Naive thymus-derived CD4-positive, alpha-beta T cell (primary cell): Measurements from ENCODE around the gene ST6GALNAC3. TPM values are rescaled to one million over a fixed set of nuclear protein-coding genes. Genes with fewer than 3 reads are reported as not detected.

Experiments used
- ATAC-seq: fragments of 150-1000 bp; cut with Tn5 transposase; 2 replicates; pipeline ENCODE4 v1.10.0; 2021; ENCODE audit warnings: mild to moderate bottlenecking, moderate library complexity
- CTCF ChIA-PET: fragments of 350-600 bp; sonication (Branson Sonifier 250); formaldehyde crosslinking; loops from one replicate; lab custom pipeline; 2021; ENCODE audit warnings: antibody characterized with exemption; lab: Charles Lee
- POLR2A ChIA-PET: fragments of 350-600 bp; sonication (Branson Sonifier 250); formaldehyde crosslinking; loops from one replicate; lab custom pipeline; 2021; ENCODE audit warnings: antibody characterized with exemption, inconsistent platforms; lab: Charles Lee
- DNase-seq, 9 donors: peaks; one replicate each; pipeline versions ENCODE4 v3.0.0 to v3.0.0-alpha.2; 2020 to 2022; ENCODE audit warnings: mixed read lengths in 1 of 9
- H3K27ac ChIP-seq: one replicate; pipeline ENCODE4 v1.7.0; 2013; ENCODE audit warnings: mild to moderate bottlenecking, low read depth, low read length, moderate library complexity
- H3K27me3 ChIP-seq, 2 donors: one replicate each; pipeline ENCODE4 v1.7.0; 2013; ENCODE audit warnings: low read length in 2 of 2, mild to moderate bottlenecking in 2 of 2, moderate library complexity in 2 of 2; ENCODE audit not compliant: control insufficient read depth in 2 of 2, insufficient read depth in 2 of 2
- H3K36me3 ChIP-seq, 3 experiments: 1 replicate in 2 of 3; 2 replicates in 1 of 3; pipeline ENCODE4 v1.7.0; 2013; ENCODE audit warnings: low read length in 3 of 3, mild to moderate bottlenecking in 3 of 3, moderate library complexity in 1 of 3; ENCODE audit not compliant: insufficient read depth in 3 of 3, control insufficient read depth in 2 of 3
- H3K4me1 ChIP-seq, 2 donors: one replicate each; pipeline ENCODE4 v1.7.0; 2013; ENCODE audit warnings: low read length in 2 of 2, mild to moderate bottlenecking in 2 of 2, moderate library complexity in 1 of 2; ENCODE audit not compliant: control insufficient read depth in 2 of 2, insufficient read depth in 2 of 2
- H3K4me3 ChIP-seq: 2 replicates; pipeline ENCODE4 v1.7.0; 2013; ENCODE audit warnings: mild to moderate bottlenecking, low read length
- H3K9me3 ChIP-seq, 3 experiments: 1 replicate in 2 of 3; 2 replicates in 1 of 3; pipeline ENCODE4 v1.7.0; 2013; ENCODE audit warnings: low read length in 3 of 3; ENCODE audit not compliant: control insufficient read depth in 2 of 3
- H3K27ac Mint-ChIP-seq, 9 donors: one replicate each; pipeline ENCODE4 v1.8.0; 2020 to 2022; ENCODE audit warnings: mixed read lengths in 9 of 9, mild to moderate bottlenecking in 8 of 9, moderate library complexity in 5 of 9, inconsistent platforms in 2 of 9
- H3K27me3 Mint-ChIP-seq, 5 donors: one replicate each; pipeline ENCODE4 v1.8.0; 2021 to 2022; ENCODE audit warnings: mixed read lengths in 5 of 5, mild to moderate bottlenecking in 1 of 5
- H3K36me3 Mint-ChIP-seq, 5 donors: one replicate each; pipeline ENCODE4 v1.8.0; 2020 to 2022; ENCODE audit warnings: mixed read lengths in 5 of 5, mild to moderate bottlenecking in 3 of 5, inconsistent platforms in 1 of 5
- H3K4me1 Mint-ChIP-seq, 7 donors: one replicate each; pipeline ENCODE4 v1.8.0; 2020 to 2022; ENCODE audit warnings: mixed read lengths in 7 of 7, mild to moderate bottlenecking in 3 of 7, inconsistent platforms in 1 of 7
- H3K4me3 Mint-ChIP-seq, 10 donors: one replicate each; pipeline ENCODE4 v1.8.0; 2020 to 2022; ENCODE audit warnings: mild to moderate bottlenecking in 10 of 10, mixed read lengths in 10 of 10, moderate library complexity in 6 of 10, inconsistent platforms in 2 of 10
- H3K9me3 Mint-ChIP-seq, 11 donors: one replicate each; pipeline ENCODE4 v1.8.0; 2020 to 2022; ENCODE audit warnings: mixed read lengths in 11 of 11, mild to moderate bottlenecking in 4 of 11, inconsistent platforms in 1 of 11, moderate library complexity in 1 of 11
- intact Hi-C, 2 donors: fragments of 100-400 bp; cut with micrococcal nuclease; formaldehyde crosslinking; loops; one replicate each; pipeline ENCODE4 v1.15.1; 2023
- polyA plus RNA-seq, 2 donors: library from polyadenylated mRNA; unstranded; fragments of 300-500 nt; fragmentation: Illumina TruSeq; gene quantifications; one replicate each; pipeline ENCODE4 v1.2.3, GENCODE V29; 2021
- total RNA-seq, 6 experiments: library from RNA in 5 of 6; stranded (reverse) in 5 of 6; gene quantifications; 1 replicate in 5 of 6; 2 replicates in 1 of 6; pipeline ENCODE4 v1.2.3 and lab custom pipeline; 2021 to 2026

The ST6GALNAC3 gene
- total and polyA plus RNA-seq, 7 experiments from 2014 or later: 0.17 to 4.8 (median 2.1) TPM; not detected in 1

GRCh38 chr1:76146184-76146583, 71.6 kb downstream of the ST6GALNAC3 start:
- Mint-ChIP-seq H3K36me3 (peaks cover 0 to 4% (median 0%) of the 10 kb centered on the region in 5 donors), H3K4me3 (no peak overlapping the region), H3K27ac (no peak overlapping the region), H3K4me1 (peaks cover 0 to 2% (median 0%) of the 10 kb centered on the region in 7 donors), H3K9me3 (peaks cover 0 to 2% (median 0%) of the 10 kb centered on the region in 11 donors), H3K27me3 (peaks cover 0 to 26% (median 6%) of the 10 kb centered on the region in 5 donors)
- Histone ChIP-seq H3K4me3 (no peak overlapping the region), H3K27me3 (no peaks in the 10 kb centered on the region), H3K9me3 (no peaks in the 10 kb centered on the region), H3K36me3 (no peaks in the 10 kb centered on the region), H3K27ac (no peak overlapping the region), H3K4me1 (no peaks in the 10 kb centered on the region)
- CTCF ChIA-PET: no interaction called here
- POLR2A ChIA-PET: no interaction called here
- DNase-seq (no peak), ATAC-seq (no peak)
- intact Hi-C loops: no loop called here

GRCh38 chr1:76147917-76148316, 73.4 kb downstream of the ST6GALNAC3 start:
- peaks cover 0 to 22% (median 5%) of the 10 kb centered on the region in 5 donors for H3K27me3 Mint-ChIP-seq
- peaks cover 0 to 2% (median 0%) of the 10 kb centered on the region in 11 donors for H3K9me3 Mint-ChIP-seq
- H3K4me1 ChIP-seq: no peaks in the 10 kb centered on the region
- peaks cover 0 to 4% (median 0%) of the 10 kb centered on the region in 5 donors for H3K36me3 Mint-ChIP-seq
- H3K27me3 ChIP-seq: no peaks in the 10 kb centered on the region
- H3K9me3 ChIP-seq: no peaks in the 10 kb centered on the region
- ChIA-PET CTCF (interaction anchor here (0.7 kb wide), 1 partner anchor 9 kb away, joined by 3 read pairs; no protein-coding TSS in a partner anchor), POLR2A (no interaction called here)
- no peak overlapping the region for H3K4me3 Mint-ChIP-seq
- no peak overlapping the region for H3K27ac ChIP-seq
- peaks cover 0 to 2% (median 0%) of the 10 kb centered on the region in 7 donors for H3K4me1 Mint-ChIP-seq
- H3K27ac Mint-ChIP-seq: no peak overlapping the region
- H3K36me3 ChIP-seq: no peaks in the 10 kb centered on the region
- no peak for ATAC-seq
- DNase-seq: no peak
- intact Hi-C loops: no loop called here
- no peak overlapping the region for H3K4me3 ChIP-seq

DNA sequence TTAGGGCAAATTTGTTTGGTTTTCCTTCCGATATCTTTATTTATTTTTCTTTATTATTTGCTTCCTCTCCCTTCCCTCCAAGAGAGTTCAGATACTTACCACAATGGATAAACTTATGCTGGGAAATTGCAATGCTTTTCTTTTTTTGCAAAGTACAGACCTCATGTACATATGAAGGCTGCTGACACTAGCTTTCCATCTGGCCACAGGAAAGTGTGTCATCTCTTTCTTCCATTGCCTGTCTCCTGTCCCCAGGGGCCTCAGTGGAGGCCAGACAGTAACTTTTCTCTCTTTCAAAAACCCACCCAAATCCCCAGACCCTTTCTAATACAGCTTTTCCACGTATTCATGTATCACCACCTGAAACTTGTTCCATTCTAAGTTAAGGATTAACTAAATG, 73.9 kb downstream of the ST6GALNAC3 start:
- Mint-ChIP-seq H3K4me1 (peaks cover 0 to 2% (median 0%) of the 10 kb centered on the region in 7 donors), H3K4me3 (no peak overlapping the region)
- ATAC-seq: no peak

DNA sequence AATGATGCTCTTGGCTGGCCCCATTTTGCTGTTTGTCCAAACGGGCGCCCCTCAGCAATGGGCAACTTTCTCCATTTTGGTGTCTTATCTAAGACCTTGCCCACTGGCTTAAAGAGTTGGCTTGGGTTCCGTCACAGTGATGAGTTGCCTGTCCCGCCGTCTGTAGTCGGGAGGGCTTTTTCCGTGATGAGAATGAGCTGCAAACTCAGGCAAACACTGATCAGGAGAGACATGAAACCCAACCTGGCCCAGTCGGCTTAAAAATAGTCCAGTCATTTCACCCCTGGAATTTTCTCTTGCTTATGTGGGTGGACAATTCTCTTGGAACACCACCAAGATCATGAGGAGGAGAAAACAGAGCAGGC, 79.3 kb downstream of the ST6GALNAC3 start:
- ATAC-seq: no peak
- CTCF ChIA-PET: interaction anchor here (0.6 to 3.7 kb wide), 20 partner anchors 10 to 1961 kb away, joined by 3 to 12 read pairs (median 4); no protein-coding TSS in a partner anchor
- POLR2A ChIA-PET: interaction anchor here (0.6 kb wide), 1 partner anchor 21 kb away, joined by 3 read pairs; no protein-coding TSS in a partner anchor
- Histone ChIP-seq H3K9me3 (no peaks in the 10 kb centered on the region), H3K4me3 (no peak overlapping the region), H3K36me3 (no peaks in the 10 kb centered on the region), H3K4me1 (peaks cover 0 to 3% of the 10 kb centered on the region in 2 donors), H3K27me3 (no peaks in the 10 kb centered on the region), H3K27ac (no peak overlapping the region)
- H3K36me3 Mint-ChIP-seq: no peaks in the 10 kb centered on the region
- H3K4me1 Mint-ChIP-seq: peaks cover 7 to 15% (median 10%) of the 10 kb centered on the region in 7 donors
- H3K4me3 Mint-ChIP-seq: peak overlapping the region in 8 of 10 donors; percentile 84 to 96 (median 93)
- peaks cover 0 to 9% (median 0%) of the 10 kb centered on the region in 5 donors for H3K27me3 Mint-ChIP-seq
- DNase-seq: no peak
- peak overlapping the region in 7 of 9 donors; percentile 39 to 93 (median 90) for H3K27ac Mint-ChIP-seq
- intact Hi-C loops: loop anchor here (1.0 to 10.0 kb wide), 24 partner anchors 79 to 1960 kb away; partner anchors contain the start of genes ZZZ3 (in 2 of the 2) and ST6GALNAC5 (in 1 of the 2)
- no peaks in the 10 kb centered on the region for H3K9me3 Mint-ChIP-seq

More for the DNA sequence above, 73.9 kb downstream of the ST6GALNAC3 start:
- H3K27ac ChIP-seq: no peak overlapping the region
- no peaks in the 10 kb centered on the region for H3K36me3 ChIP-seq
- CTCF ChIA-PET: no interaction called here
- no peaks in the 10 kb centered on the region for H3K27me3 ChIP-seq
- Mint-ChIP-seq H3K27me3 (peaks cover 0 to 22% (median 5%) of the 10 kb centered on the region in 5 donors), H3K27ac (no peak overlapping the region), H3K9me3 (peaks cover 0 to 2% (median 0%) of the 10 kb centered on the region in 11 donors), H3K36me3 (peaks cover 0 to 4% (median 0%) of the 10 kb centered on the region in 5 donors)
- no peaks in the 10 kb centered on the region for H3K9me3 ChIP-seq
- POLR2A ChIA-PET: no interaction called here
- no peak for DNase-seq
- intact Hi-C loops: no loop called here
- H3K4me3 ChIP-seq: no peak overlapping the region
- H3K4me1 ChIP-seq: no peaks in the 10 kb centered on the region

- peak; percentile 68 to 84 (median 81) for DNase-seq
- ATAC-seq: peak; percentile 95
- Mint-ChIP-seq H3K36me3 (no peaks in the 10 kb centered on the region), H3K4me3 (peak overlapping the region; percentile 82 to 96 (median 92)), H3K27ac (peak overlapping the region; percentile 39 to 94 (median 90)), H3K9me3 (no peaks in the 10 kb centered on the region), H3K4me1 (peaks cover 7 to 15% (median 10%) of the 10 kb centered on the region in 7 donors), H3K27me3 (peaks cover 0 to 9% (median 0%) of the 10 kb centered on the region in 5 donors)
- intact Hi-C loops: loop anchor here (1.0 to 10.0 kb wide), 24 partner anchors 79 to 1960 kb away; partner anchors contain the start of genes ZZZ3 (in 2 of the 2) and ST6GALNAC5 (in 1 of the 2)
- ChIA-PET CTCF (interaction anchor here (0.6 to 3.7 kb wide), 30 partner anchors 9 to 1961 kb away, joined by 3 to 12 read pairs (median 3); no protein-coding TSS in a partner anchor), POLR2A (interaction anchor here (0.5 to 0.7 kb wide), 4 partner anchors 21 to 356 kb away, joined by 3 to 4 read pairs (median 3); no protein-coding TSS in a partner anchor)
- Histone ChIP-seq H3K27me3 (no peaks in the 10 kb centered on the region), H3K4me3 (peak overlapping the region; percentile 80), H3K27ac (peak overlapping the region; percentile 46), H3K4me1 (peaks cover 0 to 3% of the 10 kb centered on the region in 2 donors), H3K36me3 (no peaks in the 10 kb centered on the region), H3K9me3 (no peaks in the 10 kb centered on the region)
Observed at GRCh38 chr1:76154206-76154956, 79.8 kb downstream of the ST6GALNAC3 start.

DNA sequence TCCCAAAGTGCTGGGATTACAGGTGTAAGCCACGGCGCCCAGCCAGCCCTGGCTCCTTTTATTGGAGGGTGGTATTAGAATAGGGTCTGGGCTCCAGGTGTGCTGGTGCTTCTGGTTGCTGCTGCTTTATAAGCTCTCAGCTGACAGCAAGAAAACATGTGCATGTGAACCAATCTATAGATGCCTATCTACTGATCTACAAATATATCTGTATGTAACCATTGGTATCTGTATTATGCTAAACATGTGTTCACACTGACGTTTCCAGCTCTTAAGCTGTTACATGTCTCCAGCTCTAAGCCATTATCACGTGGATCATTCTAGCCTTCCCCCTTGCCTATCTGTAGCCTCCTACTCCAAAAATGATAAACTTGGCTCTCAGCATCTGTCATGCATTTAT, 82.4 kb downstream of the ST6GALNAC3 start:
- no peaks in the 10 kb centered on the region for H3K36me3 Mint-ChIP-seq
- ChIA-PET POLR2A (no interaction called here), CTCF (interaction anchor here (0.5 kb wide), 1 partner anchor 10 kb away, joined by 3 read pairs; no protein-coding TSS in a partner anchor)
- Histone ChIP-seq H3K9me3 (no peaks in the 10 kb centered on the region), H3K27ac (no peak overlapping the region), H3K4me3 (no peak overlapping the region), H3K4me1 (peaks cover 0 to 3% of the 10 kb centered on the region in 2 donors), H3K36me3 (no peaks in the 10 kb centered on the region), H3K27me3 (no peaks in the 10 kb centered on the region)
- no peaks in the 10 kb centered on the region for H3K9me3 Mint-ChIP-seq
- H3K27me3 Mint-ChIP-seq: no peaks in the 10 kb centered on the region
- intact Hi-C loops: loop anchor here (10.0 kb wide), 5 partner anchors 348 to 708 kb away; partner anchors contain the start of gene ST6GALNAC5 (in 1 of the 2)
- DNase-seq (no peak), ATAC-seq (no peak)
- peak overlapping the region in 2 of 9 donors; percentile 14 to 16 for H3K27ac Mint-ChIP-seq
- peaks cover 7 to 25% (median 10%) of the 10 kb centered on the region in 7 donors for H3K4me1 Mint-ChIP-seq
- H3K4me3 Mint-ChIP-seq: no peak overlapping the region
